IMR-90 (cell line): Measurements from ENCODE around the gene SPOCK3. TPM values are rescaled to one million over a fixed set of nuclear protein-coding genes. Genes with fewer than 3 reads are reported as not detected.
"Not testable (repeated sequence)": the region's sequence is repeated elsewhere in the genome, so short reads cannot be mapped to it uniquely, and the experiment has no call there.

Experiments used
- ATAC-seq: fragments of 200-7000 bp; cut with Tn5 transposase; 2 replicates; pipeline ENCODE4 v1.9.1; 2020; ENCODE audit warnings: low read depth, mild to moderate bottlenecking, moderate library complexity
- BruUV-seq: library from RNA; stranded (reverse); fragments of 400-500 nt; replicated peaks from 2 replicates; lab custom pipeline; 2021; lab: Mats Ljungman, UMichigan
- CTCF ChIA-PET: fragments of 300-600 bp; formaldehyde crosslinking; extraction: SDS; loops from one replicate; lab custom pipeline; 2021; ENCODE audit warnings: antibody characterized with exemption; lab: Yijun Ruan, JAX
- POLR2A ChIA-PET: fragments of 300-600 bp; sonication (Branson Sonifier 250); formaldehyde crosslinking; loops from one replicate; lab custom pipeline; 2022; ENCODE audit warnings: antibody characterized with exemption; ENCODE audit not compliant: unreplicated experiment; lab: Charles Lee
- DNase-seq: peaks from one replicate; pipeline ENCODE4 v3.0.0; 2013
- H2AFZ ChIP-seq: replicated peaks from 2 replicates; pipeline ENCODE3; 2013; ENCODE audit warnings: low read length, mild to moderate bottlenecking; ENCODE audit not compliant: poor library complexity
- H2AK5ac ChIP-seq: 2 replicates; pipeline ENCODE4 v1.6.1; 2013; ENCODE audit warnings: low read depth, low read length, inconsistent platforms
- H2AK9ac ChIP-seq: replicated peaks from 2 replicates; pipeline ENCODE3; 2013; ENCODE audit warnings: mild to moderate bottlenecking, low read depth, low read length, moderate library complexity; ENCODE audit not compliant: poor library complexity
- H2BK120ac ChIP-seq: 2 replicates; pipeline ENCODE4 v1.6.1; 2013; ENCODE audit warnings: low read depth, low read length, inconsistent platforms
- H2BK15ac ChIP-seq: 3 replicates; pipeline ENCODE4 v1.6.1; 2013; ENCODE audit warnings: low read depth, low read length, inconsistent platforms
- H2BK20ac ChIP-seq: 2 replicates; pipeline ENCODE4 v1.6.1; 2013; ENCODE audit warnings: low read depth, mild to moderate bottlenecking, inconsistent platforms, low read length, moderate library complexity
- H2BK5ac ChIP-seq: 2 replicates; pipeline ENCODE4 v1.6.1; 2013; ENCODE audit warnings: mild to moderate bottlenecking, low read depth, low read length, inconsistent platforms; ENCODE audit not compliant: poor library complexity, severe bottlenecking
- H3K14ac ChIP-seq: replicated peaks from 2 replicates; pipeline ENCODE4 v1.6.1; 2013; ENCODE audit warnings: low read depth, low read length, inconsistent platforms
- H3K18ac ChIP-seq: 2 replicates; pipeline ENCODE4 v1.6.1; 2013; ENCODE audit warnings: low read depth, low read length, control low read depth
- H3K23ac ChIP-seq: 2 replicates; pipeline ENCODE4 v1.6.1; 2013; ENCODE audit warnings: low read depth, low read length, inconsistent platforms
- H3K27ac ChIP-seq: 2 replicates; pipeline ENCODE4 v1.5.1; 2013; ENCODE audit warnings: mild to moderate bottlenecking, control low read depth, low read length; ENCODE audit not compliant: insufficient read depth
- H3K27me3 ChIP-seq: 2 replicates; pipeline ENCODE4 v1.6.1; 2013; ENCODE audit warnings: low read length; ENCODE audit not compliant: control insufficient read depth, insufficient read depth
- H3K36me3 ChIP-seq: 2 replicates; pipeline ENCODE4 v1.6.1; 2013; ENCODE audit warnings: low read length, mixed read lengths; ENCODE audit not compliant: control insufficient read depth, insufficient read depth
- H3K4ac ChIP-seq: 2 replicates; pipeline ENCODE4 v1.6.1; 2013; ENCODE audit warnings: low read depth, low read length, inconsistent platforms
- H3K4me1 ChIP-seq: 2 replicates; pipeline ENCODE4 v1.6.1; 2013; ENCODE audit warnings: low read length, mixed read lengths; ENCODE audit not compliant: control insufficient read depth, insufficient read depth
- H3K4me2 ChIP-seq: 2 replicates; pipeline ENCODE4 v1.6.1; 2013; ENCODE audit warnings: low read depth, mild to moderate bottlenecking, control low read depth, low read length, moderate library complexity
- H3K4me3 ChIP-seq: 2 replicates; pipeline ENCODE4 v1.5.1; 2013; ENCODE audit warnings: low read depth, mild to moderate bottlenecking, control low read depth, low read length, moderate library complexity; ENCODE audit not compliant: insufficient read depth
- H3K56ac ChIP-seq: 2 replicates; pipeline ENCODE4 v1.6.1; 2013; ENCODE audit warnings: low read length, inconsistent platforms; ENCODE audit not compliant: insufficient read depth; ENCODE audit errors: extremely low read depth
- H3K79me1 ChIP-seq, 2 experiments: 2 replicates each; pipeline ENCODE4 v1.6.1; 2013; ENCODE audit warnings: low read length in 2 of 2, inconsistent platforms in 1 of 2, low read depth in 1 of 2
- H3K9ac ChIP-seq: 2 replicates; pipeline ENCODE4 v1.6.1; 2013; ENCODE audit warnings: low read depth, low read length, control low read depth
- H3K9me1 ChIP-seq: 2 replicates; pipeline ENCODE4 v1.6.1; 2013; ENCODE audit warnings: low read length, inconsistent platforms; ENCODE audit not compliant: insufficient read depth
- H3K9me3 ChIP-seq: 2 replicates; pipeline ENCODE4 v1.6.1; 2013; ENCODE audit warnings: low read length; ENCODE audit not compliant: control insufficient read depth, insufficient read depth
- H4K20me1 ChIP-seq: 2 replicates; pipeline ENCODE4 v1.6.1; 2013; ENCODE audit warnings: low read length, inconsistent platforms; ENCODE audit not compliant: insufficient read depth
- H4K5ac ChIP-seq: 2 replicates; pipeline ENCODE4 v1.6.1; 2013; ENCODE audit warnings: mild to moderate bottlenecking, low read depth, low read length, control low read depth
- H4K8ac ChIP-seq, 2 experiments: 2 replicates each; pipeline ENCODE4 v1.6.1; 2013; ENCODE audit warnings: low read depth in 2 of 2, low read length in 2 of 2, control low read depth in 1 of 2, inconsistent platforms in 1 of 2
- H4K91ac ChIP-seq: 2 replicates; pipeline ENCODE4 v1.6.1; 2013; ENCODE audit warnings: low read depth, low read length, inconsistent platforms; ENCODE audit not compliant: insufficient read depth
- whole genome bisulfite sequencing, 2 experiments: methylation state at CpG; one replicate each; pipeline versions ENCODE4 v1.1.5 to v1.1.7; 2013; ENCODE audit warnings: missing lambda C conversion rate in 2 of 2; ENCODE audit not compliant: insufficient read length in 1 of 2; ENCODE audit errors: extremely low coverage in 2 of 2; 5-methylcytosine and 5-hydroxymethylcytosine counted together
- dilution Hi-C: fragments of 300-500 bp; cut with HindIII; formaldehyde crosslinking; loops from one replicate; pipeline ENCODE4 v1.14.3; 2018; ENCODE audit warnings: low sequenced_read_pairs; ENCODE audit not compliant: unreplicated experiment
- in situ Hi-C: fragments of 300-500 bp; cut with MboI; formaldehyde crosslinking; loops from 3 replicates; pipeline ENCODE4 v1.14.3; 2019; ENCODE audit warnings: low sequenced_read_pairs, inconsistent platforms, mixed read lengths
- intact Hi-C: fragments of 100-400 bp; cut with micrococcal nuclease; formaldehyde crosslinking; loops from 2 replicates; pipeline ENCODE4 v1.10.0; 2022
- polyA plus RNA-seq, 3 experiments: library from polyadenylated mRNA; depleted of rRNA; stranded (reverse); fragments of >200 nt; gene quantifications; 2 replicates each; pipeline ENCODE4 v1.2.3, GENCODE V29; 2012; ENCODE audit warnings: low replicate concordance in 1 of 3
- total RNA-seq: library from RNA; depleted of rRNA; stranded (reverse); fragments of >200 nt; gene quantifications from 2 replicates; pipeline ENCODE4 v1.2.3, GENCODE V29; 2012

The SPOCK3 gene
- total and polyA plus RNA-seq, 2 of the 4 experiments (the other 2 are of a cell fraction) = not detected

DNA sequence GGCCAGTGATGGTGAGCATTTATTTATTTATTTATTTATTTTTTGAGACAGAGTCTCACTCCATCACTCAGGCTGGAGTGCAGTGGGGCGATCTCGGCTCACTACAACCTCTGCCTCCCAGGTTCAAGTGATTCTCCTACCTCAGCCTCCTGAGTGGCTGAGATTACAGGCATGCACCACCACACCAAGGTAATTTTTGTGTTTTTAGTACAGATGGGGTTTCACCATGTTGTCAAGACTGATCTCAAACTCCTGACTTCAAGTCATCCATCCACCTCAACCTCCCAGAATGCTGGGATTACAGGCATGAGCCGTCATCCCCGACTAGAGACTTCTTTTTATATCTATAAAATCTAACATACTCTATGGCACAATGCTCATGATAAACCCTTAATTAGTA, 495.1 kb downstream of the SPOCK3 start:
- H3K9ac ChIP-seq, CTCF ChIA-PET, H4K5ac ChIP-seq, H3K18ac ChIP-seq, H3K56ac ChIP-seq, H3K9me3 ChIP-seq, H3K4me2 ChIP-seq, H3K36me3 ChIP-seq, H2BK5ac ChIP-seq, H3K4me1 ChIP-seq, H3K23ac ChIP-seq, H4K8ac ChIP-seq, H2AK9ac ChIP-seq, H2BK120ac ChIP-seq, H4K91ac ChIP-seq, DNase-seq, H3K14ac ChIP-seq, dilution Hi-C loops, H2BK15ac ChIP-seq, POLR2A ChIA-PET, H2BK20ac ChIP-seq, H4K20me1 ChIP-seq, H3K4me3 ChIP-seq, in situ Hi-C loops, H3K27ac ChIP-seq, H3K27me3 ChIP-seq, ATAC-seq, H2AK5ac ChIP-seq, intact Hi-C loops, H3K79me1 ChIP-seq, H3K4ac ChIP-seq, H3K9me1 ChIP-seq, BruUV-seq, H2AFZ ChIP-seq: not testable (repeated sequence)
- no CpG with 5 or more reads among the region's 4 CpGs for WGBS, 2 experiments
